Measurements from ENCODE around the gene FIZ1. TPM values are rescaled to one million over a fixed set of nuclear protein-coding genes. Genes with fewer than 3 reads are reported as not detected.
A peak's percentile ranks its signal among the peaks of the same experiment; 100 is the strongest.
"Not testable (repeated sequence)": the region's sequence is repeated elsewhere in the genome, so short reads cannot be mapped to it uniquely, and the experiment has no call there.

FIZ1 gene
- total RNA-seq, 2 donors from 2014 or later: 12.2 to 14.5 TPM

GRCh38 chr19:55584871-55585270 lies 14.4 kb downstream of the FIZ1 start:
- H3K27me3 ChIP-seq: no peaks in the 10 kb centered on the region
- peaks cover 10% of the 10 kb centered on the region for H3K4me1 ChIP-seq
- no peaks in the 10 kb centered on the region for H3K36me3 ChIP-seq
- intact Hi-C loops (cut with DNase I): loop anchor here (5.0 kb wide), 1 partner anchor 33 kb away; no protein-coding TSS in a partner anchor
- H3K9ac ChIP-seq (ENCODE audit: low read depth in 2 of 2, low read length in 2 of 2): no peak overlapping the region
- H3K27ac ChIP-seq: no peak overlapping the region
- H3K9me3 ChIP-seq: no peaks in the 10 kb centered on the region
- no peak for TF ChIP-seq CTCF (IDR thresholded peaks at IDR 0.05)
- no peak for DNase-seq
- no peak overlapping the region for H3K4me3 ChIP-seq

- H3K9ac ChIP-seq (ENCODE audit: low read depth in 2 of 2, low read length in 2 of 2); H3K4me3 ChIP-seq; H3K36me3 ChIP-seq; intact Hi-C loops (cut with DNase I); H3K27me3 ChIP-seq; H3K9me3 ChIP-seq; H3K27ac ChIP-seq; DNase-seq: not testable (repeated sequence)
- H3K4me1 ChIP-seq: peaks cover 10% of the 10 kb centered on the region
These were observed 15.4 kb downstream of the FIZ1 start for GRCh38 chr19:55583897-55584296.

- H3K27me3 ChIP-seq; H3K27ac ChIP-seq; intact Hi-C loops (cut with DNase I); H3K4me3 ChIP-seq; DNase-seq; H3K9me3 ChIP-seq; H3K36me3 ChIP-seq; H3K9ac ChIP-seq (ENCODE audit: low read depth in 2 of 2, low read length in 2 of 2): not testable (repeated sequence)
- peaks cover 10% of the 10 kb centered on the region for H3K4me1 ChIP-seq
These were observed 17.0 kb downstream of the FIZ1 start for GRCh38 chr19:55582284-55582683.

- no peak for DNase-seq
- H3K27ac ChIP-seq: no peak overlapping the region
These were observed 17.5 kb downstream of the FIZ1 start for GRCh38 chr19:55581823-55582223.

GRCh38 chr19:55581145-55581822 lies 18.0 kb downstream of the FIZ1 start:
- Histone ChIP-seq H3K4me1 (peaks cover 7% of the 10 kb centered on the region), H3K27ac (peak overlapping the region; percentile 80), H3K9ac (ENCODE audit: low read depth in 2 of 2, low read length in 2 of 2) (peak overlapping the region; percentile 76), H3K27me3 (no peaks in the 10 kb centered on the region), H3K4me3 (peak overlapping the region; percentile 72), H3K9me3 (no peaks in the 10 kb centered on the region), H3K36me3 (no peaks in the 10 kb centered on the region)
- peak; percentile 49 for DNase-seq
- intact Hi-C loops (cut with DNase I): no loop called here
- no peak for TF ChIP-seq CTCF (IDR thresholded peaks at IDR 0.05)

More at GRCh38 chr19:55581823-55582223, 17.5 kb downstream of the FIZ1 start:
- H3K9ac ChIP-seq (ENCODE audit: low read depth in 2 of 2, low read length in 2 of 2): no peak overlapping the region
- H3K4me1 ChIP-seq: peaks cover 8% of the 10 kb centered on the region
- H3K27me3 ChIP-seq: no peaks in the 10 kb centered on the region
- intact Hi-C loops (cut with DNase I): no loop called here
- no peak overlapping the region for H3K4me3 ChIP-seq
- TF ChIP-seq CTCF (IDR thresholded peaks at IDR 0.05): no peak
- no peaks in the 10 kb centered on the region for H3K9me3 ChIP-seq
- no peaks in the 10 kb centered on the region for H3K36me3 ChIP-seq

- H3K27me3 ChIP-seq: no peaks in the 10 kb centered on the region
- intact Hi-C loops (cut with DNase I): no loop called here
- peak; percentile 86 for DNase-seq
- no peaks in the 10 kb centered on the region for H3K9me3 ChIP-seq
- H3K9ac ChIP-seq (ENCODE audit: low read depth in 2 of 2, low read length in 2 of 2): peak within 1 kb of the TSS; percentile 76 to 84
- H3K4me1 ChIP-seq: peaks cover 7% of the 10 kb centered on the region
- no peaks in the 10 kb centered on the region for H3K36me3 ChIP-seq
- H3K4me3 ChIP-seq: peak within 1 kb of the TSS; percentile 72
- H3K27ac ChIP-seq: peak within 1 kb of the TSS; percentile 80
- no peak for TF ChIP-seq CTCF (IDR thresholded peaks at IDR 0.05)
These were observed 18.6 kb downstream of the FIZ1 start, which contains the start of gene ZNF579 for GRCh38 chr19:55580628-55581144. TSS of gene ZNF579 (minus strand) at chr19:55580848. CDS start at chr19:55579639, 1,209 bp downstream.

Measured in colonic mucosa (tissue), 4 donors.